A673 (cell line): ENCODE data around the gene NYNRIN. TPM values are rescaled to one million over a fixed set of nuclear protein-coding genes. Genes with fewer than 3 reads are reported as not detected.

Experiments used
- BruUV-seq: library from RNA; stranded (reverse); fragments of 400-500 nt; replicated peaks from 2 replicates; lab custom pipeline; 2021; lab: Mats Ljungman, UMichigan
- CTCF ChIA-PET: fragments of 300-600 bp; sonication (Branson Sonifier 250); formaldehyde crosslinking; loops from one replicate; lab custom pipeline; 2022; ENCODE audit warnings: antibody characterized with exemption; lab: Charles Lee
- POLR2A ChIA-PET: fragments of 300-600 bp; sonication (Branson Sonifier 250); formaldehyde crosslinking; loops from one replicate; lab custom pipeline; 2022; ENCODE audit warnings: antibody characterized with exemption; ENCODE audit not compliant: low non-redundant PET; lab: Charles Lee
- DNase-seq: peaks from one replicate; pipeline ENCODE4 v3.0.0-alpha.2; 2015; ENCODE audit warnings: low spot score
- H3K27ac ChIP-seq: fragments of 200-600 bp; sonication (generic); 2 replicates; pipeline ENCODE4 v1.5.1; 2016; ENCODE audit warnings: mixed run types, low read depth, mild to moderate bottlenecking, mixed read lengths, antibody characterized with exemption, low read length; ENCODE audit not compliant: poor library complexity, severe bottlenecking
- H3K27me3 ChIP-seq: fragments of 200-600 bp; sonication (generic); replicated peaks from 2 replicates; pipeline ENCODE4 v1.6.1; 2017; ENCODE audit warnings: mixed run types, low read depth, mild to moderate bottlenecking, mixed read lengths, antibody characterized with exemption, low read length; ENCODE audit not compliant: insufficient read depth, poor library complexity
- H3K36me3 ChIP-seq: fragments of 200-600 bp; sonication (generic); 2 replicates; pipeline ENCODE4 v1.6.1; 2016; ENCODE audit warnings: mixed run types, mild to moderate bottlenecking, mixed read lengths, antibody characterized with exemption, low read length; ENCODE audit not compliant: insufficient read depth, poor library complexity, severe bottlenecking
- H3K4me1 ChIP-seq: fragments of 200-600 bp; sonication (generic); 2 replicates; pipeline ENCODE4 v1.6.1; 2017; ENCODE audit warnings: mixed run types, mild to moderate bottlenecking, mixed read lengths, antibody characterized with exemption, low read length; ENCODE audit not compliant: insufficient read depth, poor library complexity, severe bottlenecking
- H3K4me3 ChIP-seq: fragments of 200-600 bp; sonication (generic); 2 replicates; pipeline ENCODE4 v1.5.1; 2016; ENCODE audit warnings: low read depth, mixed run types, mild to moderate bottlenecking, mixed read lengths, low read length; ENCODE audit not compliant: poor library complexity, severe bottlenecking
- H3K9me3 ChIP-seq: fragments of 200-600 bp; sonication (generic); 2 replicates; pipeline ENCODE4 v1.6.1; 2016; ENCODE audit warnings: mixed run types, low read depth, mild to moderate bottlenecking, mixed read lengths, antibody characterized with exemption, low read length; ENCODE audit not compliant: poor library complexity, severe bottlenecking
- EZH2 ChIP-seq: fragments of 200-600 bp; sonication (generic); IDR thresholded peaks from 2 replicates; pipeline ENCODE4 v1.6.1; 2017; ENCODE audit warnings: borderline replicate concordance, low read depth, mild to moderate bottlenecking, mixed read lengths, antibody characterized with exemption, low read length; ENCODE audit not compliant: poor library complexity, severe bottlenecking
- intact Hi-C: fragments of 100-400 bp; cut with micrococcal nuclease; formaldehyde crosslinking; loops from one replicate; pipeline ENCODE4 v1.10.0; 2022; ENCODE audit not compliant: unreplicated experiment
- total RNA-seq: library from RNA; stranded (reverse); gene quantifications from 2 replicates; pipeline ENCODE4 v1.2.3, GENCODE V29; 2021
- TF ChIP-seq, protein P1 (sequence below): fragments of 300-800, 200-600 bp; sonication (generic); conservative IDR thresholded peaks from 2 replicates; pipeline ENCODE4 v1.5.1; 2017; ENCODE audit warnings: low read depth, mild to moderate bottlenecking, antibody characterized with exemption, low read length, moderate library complexity, mixed read lengths

Gene NYNRIN
- total RNA-seq, 1 experiment from 2014 or later = 8.6 TPM

DNA sequence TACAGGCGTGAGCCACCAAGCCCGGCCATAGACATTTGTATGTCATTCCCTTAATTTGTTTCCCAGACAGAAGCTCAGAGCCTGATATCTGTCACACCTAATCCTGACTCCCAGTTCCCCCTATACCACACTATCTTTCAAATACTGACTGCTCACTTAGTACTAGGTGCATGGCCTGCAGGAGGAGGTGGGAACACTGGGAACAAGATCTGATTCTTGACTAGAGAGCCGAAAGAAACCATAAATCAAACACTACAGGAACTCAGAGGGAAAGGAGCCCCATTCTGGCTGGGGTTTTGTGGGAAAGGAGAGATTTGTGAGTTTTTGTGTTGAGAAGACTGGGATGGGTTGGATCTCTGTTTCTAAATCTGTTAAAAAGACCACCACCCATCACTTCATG, 35.9 kb downstream of the NYNRIN start:
- Histone ChIP-seq H3K4me3 (no peak overlapping the region), H3K36me3 (peaks cover 57% of the 10 kb centered on the region), H3K27ac (peak overlapping the region; percentile 21), H3K4me1 (peaks cover 19% of the 10 kb centered on the region), H3K27me3 (no peaks in the 10 kb centered on the region), H3K9me3 (no peaks in the 10 kb centered on the region)
- CTCF ChIA-PET = interaction anchor here (3.6 kb wide), 1 partner anchor 102 kb away, joined by 27 read pairs; no protein-coding TSS in a partner anchor
- POLR2A ChIA-PET = interaction anchor here (0.5 kb wide), 1 partner anchor 86 kb away, joined by 9 read pairs; no protein-coding TSS in a partner anchor
- BruUV-seq = no TSS peak
- no peak for TF ChIP-seq EZH2
- TF ChIP-seq, protein P1, sequence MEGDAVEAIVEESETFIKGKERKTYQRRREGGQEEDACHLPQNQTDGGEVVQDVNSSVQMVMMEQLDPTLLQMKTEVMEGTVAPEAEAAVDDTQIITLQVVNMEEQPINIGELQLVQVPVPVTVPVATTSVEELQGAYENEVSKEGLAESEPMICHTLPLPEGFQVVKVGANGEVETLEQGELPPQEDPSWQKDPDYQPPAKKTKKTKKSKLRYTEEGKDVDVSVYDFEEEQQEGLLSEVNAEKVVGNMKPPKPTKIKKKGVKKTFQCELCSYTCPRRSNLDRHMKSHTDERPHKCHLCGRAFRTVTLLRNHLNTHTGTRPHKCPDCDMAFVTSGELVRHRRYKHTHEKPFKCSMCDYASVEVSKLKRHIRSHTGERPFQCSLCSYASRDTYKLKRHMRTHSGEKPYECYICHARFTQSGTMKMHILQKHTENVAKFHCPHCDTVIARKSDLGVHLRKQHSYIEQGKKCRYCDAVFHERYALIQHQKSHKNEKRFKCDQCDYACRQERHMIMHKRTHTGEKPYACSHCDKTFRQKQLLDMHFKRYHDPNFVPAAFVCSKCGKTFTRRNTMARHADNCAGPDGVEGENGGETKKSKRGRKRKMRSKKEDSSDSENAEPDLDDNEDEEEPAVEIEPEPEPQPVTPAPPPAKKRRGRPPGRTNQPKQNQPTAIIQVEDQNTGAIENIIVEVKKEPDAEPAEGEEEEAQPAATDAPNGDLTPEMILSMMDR = no peak
- no peak for DNase-seq
- intact Hi-C loops = loop anchor here (10.0 kb wide), 1 partner anchor 420 kb away; no protein-coding TSS in a partner anchor

- Histone ChIP-seq H3K4me3 (no peak overlapping the region), H3K9me3 (no peaks in the 10 kb centered on the region), H3K4me1 (peaks cover 19% of the 10 kb centered on the region), H3K27me3 (no peaks in the 10 kb centered on the region), H3K27ac (peak overlapping the region; percentile 21), H3K36me3 (peaks cover 63% of the 10 kb centered on the region)
- BruUV-seq = no TSS peak
- POLR2A ChIA-PET = interaction anchor here (0.5 kb wide), 1 partner anchor 87 kb away, joined by 9 read pairs; no protein-coding TSS in a partner anchor
- CTCF ChIA-PET = interaction anchor here (3.6 kb wide), 1 partner anchor 102 kb away, joined by 27 read pairs; no protein-coding TSS in a partner anchor
- intact Hi-C loops = loop anchor here (10.0 kb wide), 1 partner anchor 420 kb away; no protein-coding TSS in a partner anchor
- DNase-seq = no peak
- TF ChIP-seq, protein P1 = no peak
- TF ChIP-seq EZH2 = no peak
These were observed 36.5 kb downstream of the NYNRIN start for GRCh38 chr14:24435192-24435810.

DNA sequence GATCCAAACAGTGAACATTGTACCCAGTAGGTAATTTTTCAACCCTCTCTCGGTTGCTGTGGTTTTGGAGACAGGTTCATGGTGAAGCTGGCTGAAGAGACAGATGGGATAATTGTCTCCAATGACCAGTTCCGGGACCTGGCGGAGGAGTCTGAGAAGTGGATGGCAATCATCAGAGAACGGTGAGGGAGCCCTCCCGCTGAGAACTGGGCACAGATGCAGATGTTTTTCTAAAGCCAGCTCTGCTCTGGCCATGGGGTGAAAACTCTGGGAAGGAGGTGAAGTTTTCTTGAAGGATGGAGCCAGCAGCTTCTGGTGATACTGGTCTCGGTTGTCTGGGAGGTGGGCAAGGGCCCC, 37.2 kb downstream of the NYNRIN start:
- ChIA-PET POLR2A (no interaction called here), CTCF (interaction anchor here (0.6 to 3.6 kb wide), 5 partner anchors 13 to 193 kb away, joined by 3 to 27 read pairs (median 5); partner anchors contain the start of gene TINF2)
- Histone ChIP-seq H3K27ac (peak overlapping the region; percentile 9), H3K27me3 (no peaks in the 10 kb centered on the region), H3K36me3 (peaks cover 70% of the 10 kb centered on the region), H3K4me3 (no peak overlapping the region), H3K4me1 (peaks cover 19% of the 10 kb centered on the region), H3K9me3 (no peaks in the 10 kb centered on the region)
- TF ChIP-seq EZH2 = no peak
- BruUV-seq = no TSS peak
- no peak for DNase-seq
- intact Hi-C loops = loop anchor here (1.0 to 10.0 kb wide), 2 partner anchors 103 to 421 kb away; no protein-coding TSS in a partner anchor
